Stimulated activated CD8-positive, alpha-beta memory T cell treated with anti-CD3 and anti-CD28 coated beads, Interleukin-15, amount 100 ng/mL, for 48 hours (primary cell): ENCODE data around the gene SLC9A9.
A peak's percentile ranks its signal among the peaks of the same experiment; 100 is the strongest.
"Not testable (repeated sequence)": the region's sequence is repeated elsewhere in the genome, so short reads cannot be mapped to it uniquely, and the experiment has no call there.

Source experiments
- DNase-seq, 2 donors: peaks; one replicate each; pipeline ENCODE4 v3.0.0-alpha.2; 2020; ENCODE audit warnings: low read depth in 2 of 2

SLC9A9 gene

DNA sequence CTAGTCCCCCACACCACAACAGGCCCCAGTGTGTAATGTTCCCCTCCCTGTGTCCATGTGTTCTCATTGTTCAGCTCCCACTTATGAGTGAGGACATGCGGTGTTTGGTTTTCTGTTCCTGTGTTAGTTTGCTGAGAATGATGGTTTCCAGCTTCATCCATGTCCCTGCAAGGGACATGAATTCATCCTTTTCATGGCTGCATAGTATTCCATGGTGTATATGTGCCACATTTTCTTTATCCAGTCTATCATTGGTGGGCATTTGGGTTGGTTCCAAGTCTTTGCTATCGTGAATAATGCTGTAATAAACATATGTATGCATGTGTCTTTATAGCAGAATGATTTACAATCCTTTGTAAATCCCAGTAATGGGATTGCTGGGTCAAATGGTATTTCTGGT is 152.9 kb downstream of the SLC9A9 start:
- DNase-seq = not testable (repeated sequence)

DNA sequence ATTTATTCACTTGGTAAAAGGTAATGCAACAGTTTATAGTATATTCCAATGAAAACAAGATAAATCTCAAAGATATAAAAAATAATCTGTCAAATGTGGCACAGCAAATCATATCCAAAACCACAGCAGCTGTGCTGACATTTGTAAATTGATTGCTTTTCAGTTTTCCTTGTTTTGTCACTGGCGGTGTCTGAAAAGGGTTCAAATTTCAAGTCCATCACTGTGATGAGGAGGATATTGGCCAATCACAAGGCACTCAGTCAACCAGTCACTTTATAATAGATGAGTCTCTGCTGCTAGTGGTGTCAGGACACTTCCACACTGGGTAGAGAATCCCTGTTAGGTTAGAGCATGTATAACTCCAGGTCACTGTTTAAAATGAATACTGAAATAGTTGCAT is 154.8 kb downstream of the SLC9A9 start:
- no peak for DNase-seq

GRCh38 chr3:143686638-143687197 is 161.6 kb downstream of the SLC9A9 start:
- no peak for DNase-seq

GRCh38 chr3:143685491-143685890 is 162.8 kb downstream of the SLC9A9 start:
- no peak for DNase-seq

DNA sequence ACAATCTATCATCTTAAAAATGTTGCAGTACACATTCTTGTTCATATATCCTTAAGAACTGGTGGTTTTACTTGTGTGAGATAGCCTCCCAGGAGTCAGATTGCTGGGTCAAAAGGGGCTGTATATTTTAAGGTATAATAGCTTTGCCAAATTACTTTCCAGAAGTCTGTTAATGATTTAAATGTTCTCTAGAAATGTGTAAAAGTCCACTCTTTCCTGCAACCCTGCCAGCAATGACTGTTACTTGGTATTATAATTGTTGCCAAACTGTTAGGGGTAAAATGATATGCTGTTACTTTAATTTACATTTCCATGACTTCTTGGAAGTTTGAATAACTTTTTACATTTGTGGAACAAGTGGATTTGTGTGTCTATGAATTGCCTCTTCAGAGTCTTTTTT is 170.8 kb downstream of the SLC9A9 start:
- DNase-seq = no peak

GRCh38 chr3:143676747-143677146 is 171.5 kb downstream of the SLC9A9 start:
- no peak for DNase-seq

GRCh38 chr3:143676021-143676420 is 172.2 kb downstream of the SLC9A9 start:
- DNase-seq = no peak

GRCh38 chr3:143674100-143674968 is 173.9 kb downstream of the SLC9A9 start:
- DNase-seq = peak; percentile 36 to 58

DNA sequence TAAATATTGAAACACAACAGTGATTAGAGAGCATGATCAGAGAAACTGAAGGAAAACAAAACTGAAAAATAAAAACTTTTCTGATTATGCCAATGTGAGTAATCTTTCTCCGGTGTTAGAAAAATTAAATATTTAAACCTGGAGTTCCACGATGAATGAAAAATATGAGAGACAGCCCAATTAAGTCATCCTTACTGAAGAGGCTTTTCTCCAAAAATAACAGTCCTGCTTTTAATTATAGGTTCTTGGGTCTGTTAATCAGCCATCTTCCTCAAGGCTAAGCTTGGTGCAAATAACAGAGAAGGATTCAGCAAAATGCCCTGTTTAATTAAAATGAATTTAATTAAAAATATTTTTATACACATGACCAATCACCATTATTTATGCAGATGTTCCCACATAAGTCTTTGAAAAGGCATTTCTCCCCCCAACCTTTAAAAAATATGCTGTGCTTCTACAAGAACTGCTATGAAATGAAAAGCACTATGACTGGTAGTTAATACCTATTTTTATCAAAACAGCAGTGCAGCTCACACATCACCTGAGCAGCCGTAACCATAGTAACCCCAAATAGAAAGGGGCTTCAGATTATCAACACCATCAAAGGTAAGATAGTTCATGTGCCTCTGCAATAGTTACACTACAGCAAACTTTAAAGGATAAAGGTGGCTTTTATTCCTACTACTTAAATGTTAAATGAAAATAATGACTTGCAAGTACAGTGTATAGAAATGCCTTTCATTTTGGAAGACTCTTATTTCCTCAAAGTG is 175.7 kb downstream of the SLC9A9 start:
- DNase-seq = no peak

- DNase-seq = no peak
Observed at GRCh38 chr3:143671626-143672025, 176.6 kb downstream of the SLC9A9 start.

- DNase-seq = no peak
Observed at GRCh38 chr3:143668924-143669790, 179.1 kb downstream of the SLC9A9 start.

- no peak for DNase-seq
Observed at GRCh38 chr3:143668385-143668784, 179.9 kb downstream of the SLC9A9 start.

DNA sequence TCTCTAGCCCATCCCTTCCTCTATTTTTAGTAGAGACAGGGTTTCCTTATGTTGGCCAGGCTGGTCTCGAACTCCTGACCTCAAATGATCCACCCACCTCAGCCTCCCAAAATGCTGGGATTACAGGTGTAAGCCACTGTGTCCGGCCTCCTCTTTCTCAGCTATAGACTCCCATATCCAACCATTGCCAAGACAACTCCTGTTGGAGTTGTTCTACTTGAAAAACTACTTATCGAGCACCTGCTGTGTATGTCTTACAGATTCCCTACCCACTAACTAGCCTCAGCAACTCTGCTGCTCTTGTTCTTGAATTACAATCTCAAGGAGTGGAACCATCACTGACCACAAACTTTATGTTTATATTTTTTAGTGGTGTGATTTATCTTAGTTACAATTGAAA is 186.6 kb downstream of the SLC9A9 start:
- no peak for DNase-seq

- no peak for DNase-seq
Observed at GRCh38 chr3:143658861-143659260, 189.4 kb downstream of the SLC9A9 start.

DNA sequence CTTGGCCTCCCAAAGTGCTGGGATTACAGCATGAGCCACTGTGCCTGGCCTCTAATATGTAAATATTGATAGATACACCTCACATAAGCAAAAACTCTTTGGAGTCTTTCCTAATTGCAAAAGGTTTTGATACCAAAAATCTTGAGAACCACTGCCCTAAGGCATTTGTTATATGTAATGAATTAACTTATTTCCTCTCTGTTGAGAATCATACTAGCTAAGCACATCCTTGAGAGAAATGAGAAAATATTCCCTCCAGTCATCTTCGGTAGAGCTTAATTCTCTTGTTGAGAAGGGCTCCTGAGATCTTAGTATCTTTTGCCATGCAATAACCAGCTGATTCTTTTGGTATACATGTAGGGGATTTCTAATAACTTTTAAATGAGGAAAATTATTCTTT is 190.2 kb downstream of the SLC9A9 start:
- DNase-seq = no peak

GRCh38 chr3:143657391-143657790 is 190.9 kb downstream of the SLC9A9 start:
- no peak for DNase-seq

GRCh38 chr3:143654906-143655305 is 193.4 kb downstream of the SLC9A9 start:
- DNase-seq = no peak

DNA sequence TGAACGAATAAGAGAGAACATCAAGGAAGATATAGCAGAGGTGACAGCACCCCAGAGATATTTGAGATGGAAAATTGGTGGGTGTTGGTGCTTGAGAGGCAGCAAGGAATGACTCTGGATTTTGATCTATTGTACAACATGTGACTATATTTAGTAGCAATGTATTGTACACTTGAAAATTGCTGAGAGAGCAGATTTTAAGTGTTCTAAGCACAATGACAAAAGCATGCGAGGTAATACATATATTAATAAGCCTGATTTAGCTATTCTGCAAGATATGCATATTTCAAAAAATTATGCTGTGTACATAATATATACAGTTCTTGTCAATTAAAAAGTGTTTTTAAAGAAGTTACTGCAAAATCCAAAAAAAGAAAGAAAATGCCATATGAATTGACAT is 194.3 kb downstream of the SLC9A9 start:
- DNase-seq = no peak

GRCh38 chr3:143653493-143653892 is 194.8 kb downstream of the SLC9A9 start:
- DNase-seq = no peak

GRCh38 chr3:143652118-143652517 is 196.2 kb downstream of the SLC9A9 start:
- no peak for DNase-seq

GRCh38 chr3:143650827-143651226 is 197.4 kb downstream of the SLC9A9 start:
- DNase-seq = no peak

DNA sequence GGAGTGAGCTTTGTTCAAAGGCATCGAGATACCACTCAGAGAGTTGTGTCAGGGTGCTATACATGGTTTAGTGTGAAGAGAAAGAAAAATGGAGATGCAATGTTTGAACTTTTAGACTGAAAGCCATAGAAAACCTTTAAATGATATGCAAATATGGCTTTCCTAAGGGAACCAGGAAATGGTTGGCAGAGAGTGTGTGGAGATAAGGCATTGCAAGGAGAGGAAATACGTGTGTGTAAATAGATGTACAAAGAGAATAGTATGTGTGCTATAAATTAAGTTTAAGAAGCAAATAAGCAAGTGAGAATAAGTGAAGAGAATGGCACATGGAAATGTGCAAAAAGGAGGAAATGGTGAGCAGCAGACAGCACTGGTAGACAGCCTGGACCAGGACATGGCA is 198.1 kb downstream of the SLC9A9 start:
- DNase-seq = no peak
